Muscle of leg (tissue), 11 donors: Measurements from ENCODE around the gene PMEPA1. TPM values are rescaled to one million over a fixed set of nuclear protein-coding genes. Genes with fewer than 3 reads are reported as not detected.
A peak's percentile ranks its signal among the peaks of the same experiment; 100 is the strongest.

Experiments used
- DNase-seq: peaks from one replicate; pipeline ENCODE4 v3.0.0; 2013
- H3K27ac ChIP-seq: one replicate; pipeline ENCODE4 v1.5.1; 2013; ENCODE audit warnings: mild to moderate bottlenecking, low read length, control low read depth
- H3K27me3 ChIP-seq: one replicate; pipeline ENCODE4 v1.6.1; 2013; ENCODE audit warnings: low read length; ENCODE audit not compliant: control insufficient read depth, insufficient read depth
- H3K36me3 ChIP-seq: one replicate; pipeline ENCODE4 v1.6.1; 2013; ENCODE audit warnings: low read length; ENCODE audit not compliant: control insufficient read depth, insufficient read depth
- H3K4me1 ChIP-seq: one replicate; pipeline ENCODE4 v1.6.1; 2013; ENCODE audit warnings: low read length; ENCODE audit not compliant: control insufficient read depth, insufficient read depth
- H3K4me3 ChIP-seq: one replicate; pipeline ENCODE4 v1.5.1; 2013; ENCODE audit warnings: low read length, control low read depth
- H3K9me3 ChIP-seq: replicated peaks from 2 replicates; pipeline ENCODE4 v1.6.1; 2013; ENCODE audit warnings: low read depth, low read length; ENCODE audit not compliant: control insufficient read depth
- WGBS: methylation state at CpG from one replicate; pipeline ENCODE4 v1.1.5; 2013; ENCODE audit warnings: missing lambda C conversion rate; ENCODE audit not compliant: insufficient coverage; 5-methylcytosine and 5-hydroxymethylcytosine counted together
- polyA plus RNA-seq, 8 donors: library from polyadenylated mRNA; unstranded; fragments of 120-200 nt; gene quantifications; one replicate each; pipeline versions ENCODE4 v1.2.1 to v1.2.3, GENCODE V29; 2013; ENCODE audit warnings: inconsistent platforms in 1 of 8, low replicate concordance in 1 of 8; ENCODE audit not compliant: insufficient read length in 8 of 8, insufficient read depth in 1 of 8
- total RNA-seq: library from RNA; stranded (reverse); fragments of 120-200 nt; gene quantifications from one replicate; pipeline ENCODE4 v1.2.4, GENCODE V29; 2013

The PMEPA1 gene
- total and polyA plus RNA-seq, 9 donors, result 8.2 to 29.4 (median 23.3) TPM

- no peak for DNase-seq
- Histone ChIP-seq H3K36me3 (no peaks in the 10 kb centered on the region), H3K4me3 (no peak overlapping the region), H3K9me3 (no peaks in the 10 kb centered on the region), H3K27me3 (no peaks in the 10 kb centered on the region), H3K27ac (no peak overlapping the region), H3K4me1 (peaks cover 67% of the 10 kb centered on the region)
- WGBS, result 89% methylated on average over 4 of the region's 5 CpGs
Observed at GRCh38 chr20:57712851-57713504, 3.2 kb upstream of the PMEPA1 start.

GRCh38 chr20:57712341-57712740 lies 2.5 kb upstream of the PMEPA1 start:
- Histone ChIP-seq H3K4me1 (peaks cover 67% of the 10 kb centered on the region), H3K36me3 (no peaks in the 10 kb centered on the region), H3K4me3 (no peak overlapping the region), H3K9me3 (no peaks in the 10 kb centered on the region), H3K27me3 (no peaks in the 10 kb centered on the region), H3K27ac (no peak overlapping the region)
- WGBS, result 37% methylated on average over 3 of the region's 9 CpGs
- peak; percentile 56 for DNase-seq

DNA sequence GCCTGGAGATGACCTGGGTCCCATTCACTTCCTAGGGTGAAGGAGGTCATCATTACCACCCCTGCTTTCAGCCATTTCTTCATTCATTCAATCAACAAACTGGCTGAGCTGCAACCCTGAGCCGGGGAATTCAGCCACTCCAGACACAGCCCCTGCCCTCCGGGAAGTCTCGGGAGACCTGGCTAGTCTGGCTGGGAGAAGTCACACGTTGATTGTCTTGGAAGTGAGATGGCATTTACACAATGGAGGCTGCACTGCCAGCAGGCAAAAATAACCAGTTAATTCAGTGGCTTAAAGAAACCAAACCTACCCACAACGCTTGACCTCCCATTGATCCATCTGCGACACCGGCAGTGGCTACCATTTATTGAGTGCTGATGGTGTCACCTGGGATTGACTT lies 2.0 kb upstream of the PMEPA1 start:
- no peak overlapping the region for H3K4me3 ChIP-seq
- peaks cover 66% of the 10 kb centered on the region for H3K4me1 ChIP-seq
- no peaks in the 10 kb centered on the region for H3K9me3 ChIP-seq
- DNase-seq, result no peak
- no peaks in the 10 kb centered on the region for H3K27me3 ChIP-seq
- H3K27ac ChIP-seq, result no peak overlapping the region
- WGBS, result no CpG with 5 or more reads among the region's 7 CpGs
- no peaks in the 10 kb centered on the region for H3K36me3 ChIP-seq

DNA sequence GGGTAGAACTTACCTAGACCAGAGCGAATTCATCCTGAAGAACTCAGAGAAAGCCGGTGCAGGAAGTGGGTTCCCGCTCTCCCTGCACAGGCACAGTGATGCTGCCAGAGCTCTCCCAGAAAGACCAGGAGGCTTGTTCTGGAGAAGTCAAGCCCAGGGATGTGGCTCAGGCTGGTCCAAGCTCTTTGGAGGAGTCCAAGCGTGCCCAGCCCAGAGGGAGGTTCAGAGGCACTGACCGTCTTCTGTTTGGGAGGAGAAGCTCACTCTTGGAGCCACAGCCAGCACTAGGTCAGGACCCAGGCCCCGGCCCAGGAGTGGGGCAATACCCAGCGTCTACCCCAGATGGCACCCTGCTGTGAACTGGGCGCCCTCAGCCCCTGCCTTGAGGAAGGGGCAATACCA lies 1.5 kb upstream of the PMEPA1 start:
- Histone ChIP-seq H3K27ac (no peak overlapping the region), H3K27me3 (no peaks in the 10 kb centered on the region), H3K9me3 (no peaks in the 10 kb centered on the region), H3K36me3 (no peaks in the 10 kb centered on the region), H3K4me3 (no peak overlapping the region), H3K4me1 (peaks cover 68% of the 10 kb centered on the region)
- 74% methylated on average over 8 of the region's 8 CpGs for WGBS
- DNase-seq, result no peak

DNA sequence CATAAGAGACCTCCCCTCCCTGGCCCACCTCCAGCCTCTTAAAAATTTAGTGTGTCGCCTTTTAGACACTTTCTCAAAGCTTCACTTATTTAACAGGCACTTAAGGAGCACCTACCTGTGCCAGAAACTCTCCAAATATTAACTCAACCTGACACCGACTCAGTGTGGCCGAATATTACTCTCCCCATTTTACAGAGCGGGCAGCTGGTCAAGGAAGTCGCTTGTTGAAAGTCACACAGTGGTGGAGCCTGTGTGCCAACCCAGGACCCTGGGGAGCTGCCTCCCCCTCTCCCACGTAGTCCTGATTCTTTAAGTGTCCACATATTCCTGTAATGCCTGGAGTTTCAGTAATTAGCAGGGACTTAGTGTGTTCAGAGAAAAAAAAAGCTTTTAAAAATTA lies 1.0 kb upstream of the PMEPA1 start:
- Histone ChIP-seq H3K4me3 (peak overlapping the region; percentile 76), H3K36me3 (no peaks in the 10 kb centered on the region), H3K27me3 (no peaks in the 10 kb centered on the region), H3K9me3 (no peaks in the 10 kb centered on the region), H3K4me1 (peaks cover 68% of the 10 kb centered on the region), H3K27ac (peak overlapping the region; percentile 90)
- DNase-seq, result peak; percentile 32
- 37% methylated on average over 4 of the region's 6 CpGs for WGBS

- 2% methylated on average over 105 of the region's 108 CpGs for WGBS
- peaks cover 65% of the 10 kb centered on the region for H3K4me1 ChIP-seq
- no peaks in the 10 kb centered on the region for H3K27me3 ChIP-seq
- H3K9me3 ChIP-seq, result no peaks in the 10 kb centered on the region
- H3K27ac ChIP-seq, result peak overlapping the region; percentile 74
- H3K36me3 ChIP-seq, result peaks cover 8% of the 10 kb centered on the region
- peak overlapping the region; percentile 69 for H3K4me3 ChIP-seq
- peak; percentile 59 for DNase-seq
Observed at GRCh38 chr20:57708694-57709673, 831 bp downstream of the PMEPA1 start.

DNA sequence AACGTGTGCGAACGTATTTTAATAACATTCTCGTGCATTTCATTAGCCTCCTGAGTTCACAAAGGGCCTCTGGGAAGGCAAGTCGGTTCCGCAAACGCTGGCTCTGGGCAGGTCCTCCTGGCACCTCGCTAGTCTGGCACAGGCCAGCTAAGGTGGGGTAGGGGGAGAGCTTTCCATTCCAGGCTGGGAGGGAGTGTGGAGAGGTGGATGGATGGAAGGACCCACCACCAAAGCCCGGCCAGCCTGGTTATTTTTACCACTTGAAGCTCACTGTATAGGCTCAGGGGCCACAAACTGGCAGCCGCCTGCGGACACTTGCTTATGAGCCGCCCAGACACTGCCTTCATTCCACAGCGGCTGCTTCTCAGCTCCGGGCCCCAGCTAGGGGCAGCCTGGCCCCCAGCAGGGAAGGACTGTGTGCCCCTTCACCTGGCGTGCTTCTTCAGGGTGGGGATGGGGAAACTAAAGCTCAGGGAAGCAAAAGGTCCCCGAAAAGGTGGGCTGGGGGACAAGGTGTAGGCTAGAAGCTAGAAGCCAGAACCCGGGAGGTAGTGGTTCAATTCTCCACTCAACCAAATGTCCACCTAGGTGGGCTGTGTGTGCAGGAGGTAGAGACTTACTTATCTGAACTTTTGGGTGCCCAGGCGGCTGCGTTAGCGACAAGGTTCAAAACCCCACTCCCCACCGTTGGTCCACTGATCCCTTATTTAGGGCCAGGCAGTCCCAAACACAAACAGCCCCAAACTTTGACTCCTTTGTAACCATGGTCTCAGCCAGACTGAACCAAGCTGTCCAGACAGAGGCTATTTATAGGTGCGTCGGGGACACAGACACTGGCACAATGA lies 1.7 kb downstream of the PMEPA1 start:
- Histone ChIP-seq H3K4me3 (peak overlapping the region; percentile 69), H3K27me3 (no peaks in the 10 kb centered on the region), H3K9me3 (no peaks in the 10 kb centered on the region), H3K36me3 (peaks cover 8% of the 10 kb centered on the region), H3K4me1 (peaks cover 72% of the 10 kb centered on the region), H3K27ac (peak overlapping the region; percentile 74)
- peak; percentile 54 for DNase-seq
- WGBS, result 47% methylated on average over 20 of the region's 23 CpGs

- Histone ChIP-seq H3K9me3 (no peaks in the 10 kb centered on the region), H3K4me3 (peak overlapping the region; percentile 69), H3K4me1 (peaks cover 72% of the 10 kb centered on the region), H3K27me3 (no peaks in the 10 kb centered on the region), H3K27ac (no peak overlapping the region), H3K36me3 (peaks cover 8% of the 10 kb centered on the region)
- DNase-seq, result no peak
- 72% methylated on average over 5 of the region's 7 CpGs for WGBS
Observed at GRCh38 chr20:57707320-57707719, 2.5 kb downstream of the PMEPA1 start.

DNA sequence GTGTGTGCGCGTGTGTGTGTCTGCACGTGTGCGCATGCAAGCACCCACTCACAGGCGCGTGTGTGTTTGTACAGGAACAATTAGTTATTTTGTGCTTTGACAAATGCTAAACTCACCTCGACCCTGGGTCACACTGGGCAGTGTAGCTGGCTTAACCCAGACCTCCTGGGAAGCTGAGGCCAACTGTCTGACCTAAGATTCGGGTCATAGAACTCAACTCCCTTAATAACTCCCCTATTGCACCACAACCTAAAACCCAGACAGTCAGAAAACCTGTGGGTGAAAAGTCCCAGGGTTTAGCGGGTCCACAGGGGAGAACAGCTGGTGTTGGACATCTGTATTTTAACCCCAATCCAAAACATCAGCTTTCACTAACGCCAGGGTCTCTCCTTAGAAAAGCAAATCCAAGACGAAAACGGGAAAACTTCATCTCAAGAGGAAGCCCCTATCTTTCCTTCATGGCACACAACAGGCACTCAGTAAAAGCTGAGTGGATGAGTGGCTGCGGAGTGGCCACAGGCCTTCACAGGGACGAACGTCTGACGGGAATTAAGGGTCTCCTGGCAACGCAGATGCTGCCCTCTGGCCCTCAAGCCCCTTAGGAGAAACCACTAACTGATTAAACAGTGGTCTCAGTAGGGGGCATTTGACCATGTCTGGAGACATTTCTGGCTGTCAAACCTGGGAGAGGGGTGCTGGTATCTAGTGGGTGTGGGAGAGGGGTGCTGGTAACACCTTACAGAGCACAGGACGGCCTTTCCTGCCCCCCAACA lies 4.5 kb downstream of the PMEPA1 start:
- H3K4me1 ChIP-seq, result peaks cover 64% of the 10 kb centered on the region
- H3K9me3 ChIP-seq, result no peaks in the 10 kb centered on the region
- H3K27me3 ChIP-seq, result no peaks in the 10 kb centered on the region
- no peak overlapping the region for H3K4me3 ChIP-seq
- DNase-seq, result no peak
- WGBS, result 66% methylated on average over 7 of the region's 18 CpGs
- peaks cover 8% of the 10 kb centered on the region for H3K36me3 ChIP-seq
- H3K27ac ChIP-seq, result no peak overlapping the region
